Fibroblast of mammary gland (primary cell): Measurements from ENCODE around the gene ELAVL3.
"Not testable (repeated sequence)": the region's sequence is repeated elsewhere in the genome, so short reads cannot be mapped to it uniquely, and the experiment has no call there.

Experiments
- DNase-seq: peaks from one replicate; pipeline ENCODE4 v3.0.0-alpha.2; 2010; ENCODE audit warnings: low read depth
- H3K4me3 ChIP-seq: 2 replicates; pipeline ENCODE4 v1.5.1; 2011; ENCODE audit warnings: low read depth, mild to moderate bottlenecking, low read length, moderate library complexity; ENCODE audit not compliant: control insufficient read depth
- CTCF ChIP-seq: conservative IDR thresholded peaks from 2 replicates; pipeline ENCODE4 v1.5.1; 2011; ENCODE audit warnings: low read depth, low read length, inconsistent platforms; ENCODE audit not compliant: control insufficient read depth, insufficient read depth

ELAVL3 gene

GRCh38 chr19:11473725-11474124 lies 7.1 kb downstream of the ELAVL3 start:
- no peak overlapping the region for H3K4me3 ChIP-seq
- no peak for TF ChIP-seq CTCF
- no peak for DNase-seq

- H3K4me3 ChIP-seq, DNase-seq: not testable (repeated sequence)
These were observed 12.5 kb downstream of the ELAVL3 start for GRCh38 chr19:11468266-11468845.

GRCh38 chr19:11465600-11465999 lies 15.2 kb downstream of the ELAVL3 start:
- H3K4me3 ChIP-seq = no peak overlapping the region
- no peak for TF ChIP-seq CTCF
- no peak for DNase-seq

- TF ChIP-seq CTCF = no peak
- no peak overlapping the region for H3K4me3 ChIP-seq
- DNase-seq = no peak
These were observed 16.2 kb downstream of the ELAVL3 start for GRCh38 chr19:11464333-11465265.

GRCh38 chr19:11463391-11463790 lies 17.5 kb downstream of the ELAVL3 start:
- DNase-seq = no peak
- H3K4me3 ChIP-seq = no peak overlapping the region
- no peak for TF ChIP-seq CTCF

GRCh38 chr19:11461453-11461852 lies 19.4 kb downstream of the ELAVL3 start:
- TF ChIP-seq CTCF = no peak
- no peak overlapping the region for H3K4me3 ChIP-seq
- no peak for DNase-seq

GRCh38 chr19:11460207-11460606 lies 20.6 kb downstream of the ELAVL3 start:
- DNase-seq = no peak
- peak; percentile 24 for TF ChIP-seq CTCF
- H3K4me3 ChIP-seq = no peak overlapping the region

GRCh38 chr19:11458912-11459311 lies 21.9 kb downstream of the ELAVL3 start:
- DNase-seq, H3K4me3 ChIP-seq: not testable (repeated sequence)
